ENCODE data around the gene BOD1.
A peak's percentile ranks its signal among the peaks of the same experiment; 100 is the strongest.

BOD1 gene

DNA sequence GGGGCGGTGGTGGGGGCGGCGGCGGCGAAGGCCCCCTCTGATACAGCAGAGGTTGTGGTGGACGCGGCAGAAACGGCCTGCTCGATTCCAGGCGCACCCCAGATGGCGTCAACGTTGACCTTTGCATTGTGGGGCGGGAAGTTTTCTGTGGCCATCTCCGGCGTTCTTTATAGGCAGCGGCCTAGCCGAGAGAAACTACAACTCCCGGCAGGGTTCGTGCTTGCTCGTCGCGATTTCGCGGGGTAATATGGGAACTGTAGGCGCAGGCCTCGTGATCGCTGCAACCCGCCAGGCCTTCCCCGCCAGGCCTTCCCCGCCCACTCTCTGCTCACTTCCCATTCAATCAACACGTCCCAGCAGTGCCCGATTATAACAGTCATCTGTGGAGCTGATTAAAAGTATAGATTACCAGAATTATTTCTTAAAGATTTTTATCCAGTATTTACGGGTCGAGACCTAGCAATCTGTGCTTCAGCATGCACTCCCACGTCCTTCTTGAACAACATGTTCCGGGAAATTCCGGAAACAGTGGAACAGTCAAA, at the start of gene BOD1:
Gene BOD1 (minus strand): TSS at position 74 of the 542 bp plus-strand sequence. CDS start 214 bp downstream, outside the sequence.
- DNase-seq: peak; percentile 95

DNA sequence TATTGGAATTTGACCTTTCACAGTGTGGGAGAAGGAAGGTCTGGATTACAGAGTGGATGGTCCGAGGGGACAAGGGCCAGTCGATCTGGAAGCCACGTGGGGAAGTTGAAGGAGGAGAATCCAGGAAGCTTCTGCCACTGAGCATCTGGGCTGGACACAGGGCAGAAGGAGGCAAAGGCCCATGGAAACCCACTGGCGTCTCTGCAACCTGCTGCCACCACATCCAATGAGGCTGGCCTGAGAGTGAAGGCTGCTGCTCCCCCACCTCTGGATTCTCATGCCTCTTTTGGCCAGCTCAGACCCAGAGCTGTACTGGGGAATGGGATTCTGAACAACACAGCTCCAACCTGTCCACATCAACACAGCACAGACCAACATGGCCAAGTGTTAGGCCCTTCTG, 48.9 kb upstream of the BOD1 start:
- DNase-seq: no peak

DNA sequence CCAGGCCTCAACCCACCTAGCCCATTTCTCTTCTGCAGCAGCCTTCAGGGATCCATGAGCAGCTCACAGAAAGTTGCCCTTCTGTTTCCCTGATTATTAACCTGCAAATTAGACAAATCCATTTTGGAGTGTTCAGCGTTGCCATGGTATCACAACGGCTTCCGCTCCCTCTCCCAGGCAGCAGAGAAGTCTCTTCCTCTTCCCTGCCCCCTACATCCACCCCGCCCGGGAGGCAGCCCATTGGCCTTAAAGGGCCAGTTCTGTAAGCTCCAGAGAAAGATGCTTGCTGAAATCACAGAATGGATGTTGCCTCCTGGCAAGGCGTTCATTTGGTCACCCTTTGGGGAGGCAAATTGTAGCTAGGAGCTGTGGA, 47.7 kb upstream of the BOD1 start:
- no peak for DNase-seq

DNA sequence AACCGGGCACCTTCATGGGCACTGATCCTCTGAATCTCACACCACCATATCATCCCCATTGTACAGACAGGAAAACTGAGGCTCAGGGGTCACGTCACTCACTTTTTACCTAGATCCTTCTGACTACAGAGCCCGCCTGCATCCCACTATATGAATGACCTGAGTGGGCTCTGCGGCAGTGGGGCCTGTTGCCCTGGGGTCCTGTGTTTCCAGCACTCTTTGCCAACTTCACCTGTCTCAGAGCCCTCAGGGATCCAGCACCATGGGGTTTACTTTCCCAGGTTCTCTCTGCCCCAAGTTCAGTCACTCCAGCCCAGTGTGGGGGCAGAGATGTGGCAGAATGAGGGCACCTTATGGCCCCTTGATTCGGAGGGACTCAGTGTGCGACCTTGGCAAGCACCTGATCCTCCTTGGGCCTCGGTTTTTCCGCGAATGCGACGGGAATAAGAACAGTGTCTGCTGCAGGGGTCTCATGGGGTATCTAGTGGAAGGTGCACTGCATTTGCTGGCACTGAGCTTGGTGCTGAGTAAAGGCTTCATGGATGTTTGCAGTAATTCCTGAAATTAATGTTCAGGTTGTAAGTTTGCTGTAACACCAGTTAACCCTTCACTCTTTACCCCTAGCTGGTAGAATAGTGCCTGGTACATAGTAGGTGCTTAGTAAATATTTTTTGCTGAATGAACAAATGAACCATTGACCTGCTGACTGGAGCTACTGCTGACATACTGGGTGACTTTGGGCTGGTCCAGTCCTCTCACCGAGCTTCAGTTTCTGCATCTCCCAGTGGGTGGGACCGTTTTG, 47.1 kb upstream of the BOD1 start:
- no peak for DNase-seq

DNA sequence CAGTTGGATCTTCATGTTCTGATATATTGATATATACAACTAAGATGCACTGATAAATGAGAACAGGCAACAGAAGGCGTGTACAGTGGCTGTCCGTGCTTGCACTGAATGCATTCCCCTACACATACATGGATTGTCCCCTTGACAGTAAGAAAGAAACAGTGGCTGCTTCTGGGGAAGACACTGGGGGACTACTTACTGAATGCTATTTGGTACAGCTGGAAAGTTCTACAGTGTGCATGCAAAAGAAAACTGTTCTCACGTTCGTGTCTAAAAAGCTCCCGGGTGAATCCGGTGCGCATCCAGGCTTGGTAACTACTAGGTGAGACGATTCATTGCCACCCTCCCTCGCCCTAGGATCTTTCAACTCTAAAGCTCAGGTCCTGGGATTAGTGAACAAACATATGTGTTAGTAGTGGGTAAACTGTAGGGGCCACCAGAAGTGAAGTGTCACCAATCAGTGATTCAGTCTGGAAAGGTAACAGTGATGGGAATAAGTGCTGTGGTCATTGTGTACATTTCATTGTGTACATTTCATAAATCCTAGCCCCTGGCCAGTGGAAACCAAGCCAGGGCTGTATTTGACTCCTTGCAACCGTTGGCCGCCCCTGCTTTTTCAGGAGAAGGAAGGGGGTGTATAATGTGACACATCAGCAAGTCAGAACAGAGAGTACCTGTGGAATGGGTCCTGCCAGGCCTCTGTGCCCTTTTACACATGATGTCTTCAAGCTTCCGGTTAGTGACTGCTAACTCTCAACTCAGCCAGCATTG, 46.3 kb upstream of the BOD1 start:
- DNase-seq: no peak

DNA sequence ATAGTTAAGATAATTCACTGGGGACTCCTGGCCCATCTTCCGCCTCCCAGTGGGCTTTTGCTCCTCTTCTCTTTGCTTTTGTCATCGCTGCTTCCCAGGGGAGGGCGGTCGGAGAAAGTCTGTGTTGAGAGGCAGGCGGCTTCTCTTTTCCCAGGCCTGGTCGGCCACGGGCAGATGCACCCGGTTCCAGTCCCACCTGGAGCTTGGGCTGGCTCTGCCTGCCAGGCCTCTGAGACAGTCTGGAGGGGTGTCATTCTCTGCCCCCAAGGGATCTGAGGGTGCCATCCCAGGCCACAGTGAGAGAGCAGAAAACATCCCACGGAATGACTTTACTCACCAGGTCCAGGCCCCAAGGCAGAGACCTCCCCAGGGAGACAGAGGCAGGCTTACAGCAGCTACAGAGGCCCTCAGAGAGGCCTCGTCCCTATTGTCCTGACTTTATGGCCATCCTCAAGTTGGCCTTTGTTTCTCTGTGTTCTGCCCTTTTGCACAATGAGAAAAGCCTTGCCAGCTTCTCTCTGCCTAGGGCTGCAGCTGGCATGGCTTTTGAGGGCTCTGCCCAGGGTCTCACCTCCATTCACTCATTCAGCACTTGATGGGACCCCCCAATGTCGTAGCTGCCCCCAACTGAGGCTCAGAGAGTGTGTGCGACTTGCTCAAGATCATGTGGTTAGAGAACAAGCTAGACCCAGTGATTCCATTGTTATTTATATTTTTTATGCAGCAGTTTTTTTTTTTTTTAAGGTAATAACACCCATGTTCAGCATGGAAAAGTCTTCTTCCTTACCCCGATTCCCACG, 44.2 kb upstream of the BOD1 start:
- DNase-seq: no peak

DNA sequence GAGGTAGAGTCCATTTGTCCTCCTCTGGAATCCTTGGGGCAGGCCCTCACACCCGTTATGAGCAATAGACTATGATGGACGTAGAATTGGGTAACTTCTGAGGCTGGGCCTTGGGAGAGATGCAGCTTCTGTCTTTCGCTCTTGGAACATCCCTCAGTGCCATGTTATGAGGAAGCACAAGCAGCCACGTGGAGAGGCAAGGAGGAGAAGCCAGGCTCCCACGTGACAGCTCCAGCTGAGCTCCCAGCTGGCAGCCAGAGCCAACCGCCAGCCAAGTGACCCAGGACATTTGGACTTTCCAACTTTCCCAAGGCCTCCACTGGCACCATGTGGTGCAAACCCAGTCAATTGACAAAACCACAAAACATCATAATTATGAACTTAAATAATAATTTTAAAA, 43.0 kb upstream of the BOD1 start:
- no peak for DNase-seq

DNA sequence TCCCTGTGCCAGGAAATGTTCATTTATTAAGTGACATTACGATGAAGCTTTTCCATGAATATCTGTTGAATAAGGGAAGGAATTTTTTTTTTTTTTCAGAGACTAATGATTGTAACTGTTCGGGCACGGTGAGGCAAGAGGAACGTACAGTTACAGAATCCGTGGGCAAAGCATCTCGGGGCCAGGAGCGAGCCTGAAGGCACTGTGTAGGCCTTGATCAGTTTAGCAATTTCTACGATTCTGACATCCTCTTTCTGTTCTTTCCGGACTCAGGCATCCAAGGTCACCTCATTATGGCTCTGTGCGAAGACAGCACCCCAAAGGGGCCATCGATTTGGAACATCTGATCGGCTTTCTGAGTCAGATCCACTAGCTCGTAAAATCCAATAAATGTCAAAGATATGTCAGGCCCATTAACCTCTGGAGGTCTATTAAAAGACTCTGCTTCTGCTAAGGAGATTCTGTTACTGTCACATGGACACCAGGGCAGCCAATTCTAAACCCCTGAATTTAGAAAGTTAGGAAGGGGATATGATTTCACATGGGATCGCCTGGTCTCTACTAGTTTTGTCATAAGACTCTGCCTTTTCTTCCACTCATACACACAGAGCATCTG, 41.4 kb upstream of the BOD1 start:
- DNase-seq: no peak

DNA sequence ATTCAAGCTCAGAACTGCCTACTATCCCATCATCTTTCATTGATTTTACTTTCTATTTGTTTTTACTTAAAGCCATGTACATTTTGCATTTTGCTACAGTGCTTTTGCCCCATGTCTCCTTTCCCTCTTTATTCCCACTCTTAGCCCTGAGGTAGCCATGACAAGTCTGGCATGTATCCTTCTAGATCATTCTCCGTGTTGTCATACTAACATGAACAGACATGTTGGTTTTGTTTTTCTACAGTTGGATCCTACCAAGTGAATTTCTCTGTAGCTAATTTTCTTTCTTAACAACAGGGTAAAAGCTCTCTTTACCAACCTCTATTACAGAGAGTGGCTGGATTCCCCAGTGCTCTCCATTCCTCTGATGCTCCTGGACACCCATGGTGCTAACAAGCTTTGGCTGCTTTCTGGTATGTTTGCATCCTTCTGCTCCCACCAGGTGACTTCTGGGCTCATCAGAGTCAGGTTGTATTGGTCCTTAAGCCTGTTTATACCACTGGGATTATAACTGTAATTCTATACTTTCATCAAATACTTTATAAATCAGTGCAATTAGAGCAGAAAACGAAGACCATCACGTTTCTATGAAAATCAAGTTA, 38.8 kb upstream of the BOD1 start:
- DNase-seq: no peak

DNA sequence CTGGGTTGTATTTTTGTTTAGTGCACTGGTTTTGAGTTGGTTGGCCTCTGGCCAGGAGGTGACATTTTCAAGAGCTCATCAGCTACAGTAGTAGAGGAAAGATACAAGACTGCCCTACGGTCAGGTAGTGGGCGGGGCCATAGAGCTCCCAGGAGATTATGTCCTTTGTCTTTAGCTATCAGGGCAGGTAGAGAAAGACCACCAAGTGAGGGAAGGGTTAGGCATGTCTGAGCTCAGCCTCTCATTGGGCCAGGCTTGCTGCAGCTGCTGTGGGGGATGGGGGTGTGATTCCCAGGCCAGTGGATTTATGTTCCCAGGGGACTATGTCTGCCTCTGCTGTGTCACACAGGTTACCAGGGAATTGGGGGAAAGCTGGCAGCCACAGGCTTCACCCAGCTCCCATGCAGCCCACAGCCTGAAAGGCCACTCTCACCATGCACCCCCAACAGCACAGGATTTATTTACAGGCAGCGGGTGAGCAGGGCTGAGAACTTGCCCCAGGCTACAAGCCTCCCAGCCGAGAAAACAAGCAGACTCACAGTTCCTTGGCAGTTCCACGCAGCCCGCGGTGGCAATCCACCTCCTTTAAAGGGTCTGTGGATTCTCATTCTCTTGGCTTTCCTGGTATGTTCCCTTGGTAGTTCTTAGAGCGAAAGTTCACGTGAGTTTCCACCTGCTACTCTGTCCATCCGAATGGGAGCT, 37.5 kb upstream of the BOD1 start:
- no peak for DNase-seq

DNA sequence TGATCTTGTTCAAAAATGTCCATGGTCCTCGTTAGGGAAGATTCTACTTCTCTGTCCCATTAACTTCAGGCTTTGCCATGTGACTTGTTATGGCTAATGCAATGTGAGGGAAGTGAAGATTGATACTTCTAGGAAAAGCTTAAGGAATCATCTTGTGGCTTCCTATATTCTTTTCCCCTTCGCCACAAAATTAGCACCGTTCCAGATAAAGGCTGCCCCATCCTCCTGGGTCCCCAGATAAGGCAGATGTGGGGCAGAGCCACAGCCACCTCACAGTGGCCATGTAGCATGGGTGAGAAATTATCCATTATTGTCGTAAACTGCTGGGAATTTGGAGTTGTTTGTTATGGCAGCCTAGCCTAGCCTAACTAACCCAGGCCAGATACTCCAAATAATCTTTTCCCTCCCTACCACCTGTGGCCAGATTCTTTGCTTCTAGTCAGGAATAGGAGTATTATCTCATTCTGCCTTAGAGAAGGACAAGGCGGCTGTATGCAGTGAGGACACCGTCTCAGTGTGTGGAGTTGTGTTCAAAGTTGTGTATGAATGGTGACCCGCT, 31.9 kb upstream of the BOD1 start:
- no peak for DNase-seq

DNA sequence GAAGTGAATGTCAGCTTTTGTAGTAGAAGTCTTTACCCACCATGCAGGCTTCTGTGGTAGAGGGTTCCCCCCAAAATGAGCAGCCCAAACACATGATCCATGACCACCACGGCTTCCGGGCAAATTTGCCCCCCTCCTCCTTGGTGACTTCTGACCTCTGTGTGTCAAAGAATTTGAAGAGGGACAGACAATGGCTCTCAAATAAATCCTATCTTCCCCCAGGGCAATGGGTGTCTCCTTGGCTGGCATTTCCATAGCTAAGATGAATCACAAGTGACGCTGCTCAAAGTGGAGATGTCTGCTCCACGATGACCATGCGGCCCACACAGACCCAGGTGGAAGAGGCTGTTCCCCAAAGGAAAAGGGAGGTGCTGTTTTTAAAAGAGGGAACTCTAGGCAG, 30.2 kb upstream of the BOD1 start:
- no peak for DNase-seq

DNA sequence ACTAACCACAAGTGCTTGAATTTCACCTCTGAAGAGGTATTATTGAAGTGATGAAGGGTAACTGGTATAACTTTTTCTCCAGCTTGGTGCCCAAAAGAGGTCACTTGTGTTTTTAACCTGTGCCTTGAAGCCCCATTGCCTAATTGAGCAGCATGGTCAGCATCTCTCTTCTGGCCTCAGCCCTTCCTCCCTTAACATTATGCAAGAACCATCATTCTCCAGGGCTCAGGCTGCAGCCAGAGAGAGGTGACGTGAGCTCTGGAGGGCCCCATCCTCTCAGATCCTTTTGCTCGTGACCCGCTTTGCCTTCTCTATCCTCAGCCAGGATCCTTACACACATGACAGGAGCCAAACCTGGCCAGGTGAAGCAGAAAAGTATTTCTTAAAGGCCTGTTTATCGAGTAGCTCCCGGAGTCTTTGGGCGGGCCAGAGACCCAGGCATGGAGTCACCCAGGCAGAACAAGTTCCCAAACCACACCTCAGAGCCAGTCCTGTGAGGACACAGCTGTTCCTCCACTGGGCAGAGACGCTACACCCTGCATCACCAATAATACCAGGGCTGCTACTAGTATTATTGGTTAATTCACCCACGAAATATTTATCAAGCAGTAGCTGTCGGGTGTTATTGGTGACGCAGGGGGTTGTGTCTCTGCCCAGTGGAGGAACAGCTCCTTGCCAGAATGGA, 29.6 kb upstream of the BOD1 start:
- DNase-seq: no peak

DNA sequence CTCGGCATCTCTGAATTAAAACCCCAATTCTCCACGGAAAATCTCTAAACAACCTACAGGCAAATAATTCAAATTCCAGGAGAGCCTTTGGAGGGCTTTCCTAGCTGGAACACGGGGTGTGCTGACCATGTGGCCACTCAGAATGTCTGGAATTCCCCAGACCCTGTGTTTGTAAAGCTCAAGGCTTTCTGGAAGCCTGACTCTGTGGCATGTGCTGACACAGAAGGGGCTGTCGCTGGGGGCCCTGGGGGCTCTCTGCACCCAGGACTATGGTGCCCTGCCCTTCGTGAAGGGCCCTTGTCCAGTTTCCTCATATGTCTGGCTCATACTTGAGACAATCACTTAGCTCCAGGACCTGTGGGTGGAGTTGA, 29.0 kb upstream of the BOD1 start:
- no peak for DNase-seq

DNA sequence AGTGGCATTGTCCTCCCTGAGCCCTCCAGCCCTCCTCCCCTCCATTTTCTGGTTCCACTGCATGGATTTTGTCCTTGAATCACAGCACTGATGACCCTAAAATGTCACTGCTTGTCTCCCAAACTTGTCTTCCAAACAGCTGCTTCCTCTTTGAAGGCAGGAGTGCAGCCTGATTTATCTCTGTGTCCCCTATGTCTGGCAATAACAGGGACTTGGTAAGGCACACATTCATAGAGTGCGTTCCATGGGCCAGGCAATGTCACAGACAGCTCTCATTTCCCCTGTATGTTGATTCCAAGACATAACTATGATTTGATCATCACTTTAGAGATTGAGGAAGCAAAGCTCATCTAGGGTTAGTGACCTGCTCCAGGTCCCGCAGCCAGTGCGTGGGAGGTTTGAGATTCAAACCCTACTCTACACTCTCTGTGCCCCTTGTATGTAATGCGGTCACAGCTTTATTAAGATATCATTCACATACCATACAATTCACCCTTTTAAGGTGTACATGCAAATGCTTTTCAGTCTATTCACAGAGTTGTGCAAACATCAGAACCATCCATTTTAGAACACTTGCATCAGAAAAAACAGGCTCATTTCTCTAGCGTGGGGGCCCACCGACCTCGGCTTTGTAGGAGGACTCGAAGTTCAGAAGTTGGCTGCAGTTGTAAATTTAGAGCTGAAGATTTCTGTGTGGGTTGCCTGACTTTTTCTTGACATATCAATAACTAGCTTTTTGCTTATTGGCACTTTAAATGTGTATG, 28.4 kb upstream of the BOD1 start:
- DNase-seq: no peak

DNA sequence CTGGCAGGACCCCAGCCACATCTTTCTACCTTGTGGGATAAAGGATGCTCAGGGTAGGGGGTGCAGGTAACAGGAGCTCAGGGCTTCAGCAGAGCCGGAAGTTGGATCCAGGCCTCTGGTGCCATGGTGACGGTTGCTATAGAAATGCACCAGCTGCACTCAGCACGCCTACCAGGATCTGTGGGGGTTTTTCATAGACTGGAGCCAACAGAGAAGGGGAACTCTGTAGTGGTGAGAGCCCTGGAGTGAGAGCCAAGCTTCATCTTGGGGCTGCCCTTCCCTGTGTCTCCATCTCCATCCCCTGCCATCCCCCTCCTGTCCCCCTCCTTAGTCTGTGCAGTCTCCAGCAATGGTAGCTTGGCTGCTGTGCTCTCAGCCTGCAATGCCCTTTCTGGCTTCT, 27.5 kb upstream of the BOD1 start:
- DNase-seq: no peak

DNA sequence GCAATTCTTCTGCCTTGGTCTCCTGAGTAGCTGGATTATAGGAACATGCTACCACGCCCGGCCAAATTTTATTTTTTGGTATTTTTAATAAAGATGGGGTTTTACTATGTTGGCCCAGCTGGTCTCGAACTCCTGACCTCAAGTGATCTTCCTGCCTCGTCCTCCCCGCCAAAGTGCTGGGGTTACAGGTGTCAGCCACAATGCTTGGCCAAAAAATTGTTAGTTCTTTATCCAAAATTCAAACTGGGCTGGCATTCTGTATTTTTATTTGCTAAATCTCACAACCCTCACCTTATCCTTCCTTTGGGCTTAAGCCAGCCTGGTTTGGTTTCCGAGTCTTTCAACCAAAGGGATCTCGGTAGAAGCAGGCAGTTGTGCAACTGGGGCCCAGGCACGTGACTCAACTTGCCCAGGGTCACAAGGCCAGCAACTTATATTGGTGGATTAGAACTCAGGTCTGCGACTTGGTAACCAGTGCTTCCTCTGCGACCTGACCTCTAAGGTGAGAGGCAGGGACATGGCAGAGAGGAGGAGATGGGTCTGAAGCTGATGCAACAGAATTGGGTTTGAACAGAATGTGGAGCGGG, 26.5 kb upstream of the BOD1 start:
- DNase-seq: no peak

DNA sequence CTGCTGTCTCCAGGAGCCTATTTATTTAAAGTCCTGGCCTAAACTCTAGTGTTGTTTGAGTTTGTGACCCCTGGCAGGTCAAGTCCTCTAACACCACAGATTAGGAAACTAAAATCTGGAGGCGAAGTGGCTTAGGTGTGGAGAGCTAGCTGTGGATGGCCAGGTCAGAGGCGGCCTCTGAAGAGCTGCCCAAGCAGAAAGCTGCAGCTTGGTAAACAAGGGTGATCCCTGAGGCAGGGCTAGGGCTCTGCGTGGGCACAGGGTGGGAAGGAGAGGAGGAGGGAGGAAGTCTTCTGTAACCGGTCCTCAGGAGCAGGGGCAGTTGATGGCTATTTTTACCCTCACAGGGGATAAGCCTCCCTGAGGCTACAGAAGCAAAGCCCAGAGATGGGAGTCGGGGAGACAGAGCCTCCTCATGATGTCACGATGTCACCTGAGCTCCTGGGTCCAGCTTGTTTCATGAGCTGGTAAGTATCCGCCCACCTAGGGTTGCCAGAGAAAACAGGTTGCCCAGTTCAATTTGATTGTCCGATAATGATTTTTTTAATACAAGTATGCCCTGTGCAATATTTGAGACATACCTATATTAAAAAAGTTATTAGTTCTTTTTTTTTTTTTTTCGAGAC, 25.9 kb upstream of the BOD1 start:
- DNase-seq: no peak

DNA sequence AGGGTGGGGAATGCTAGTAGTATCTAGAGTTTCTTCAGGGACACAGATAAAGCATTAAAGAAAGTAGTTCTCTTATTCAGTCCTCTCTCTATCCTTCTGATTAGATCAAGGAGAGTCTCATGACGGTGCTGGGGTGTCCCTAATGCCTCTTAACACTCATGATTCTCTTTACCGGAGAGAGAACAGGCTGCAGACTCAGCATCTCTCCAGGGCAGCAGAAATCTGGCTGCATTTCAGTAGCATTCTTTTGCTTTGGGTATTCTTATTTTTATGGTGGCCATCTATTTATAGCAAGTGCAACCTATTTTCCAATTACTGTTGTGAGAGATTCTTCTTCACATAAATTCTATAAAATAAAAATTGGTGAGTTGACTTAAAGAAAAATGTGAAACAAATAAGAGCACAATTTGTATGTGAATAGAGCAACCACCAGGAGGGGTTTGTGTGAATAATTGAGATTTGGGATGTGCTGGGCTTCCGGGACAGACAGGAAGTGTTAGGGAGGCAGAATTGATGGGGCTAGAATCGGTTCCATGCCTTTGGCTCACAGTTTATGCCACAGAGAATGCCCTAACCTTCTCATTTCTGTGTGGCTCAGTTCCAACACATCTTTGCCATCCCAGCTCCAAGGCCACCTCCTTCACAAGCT, 23.8 kb upstream of the BOD1 start:
- no peak for DNase-seq
